Lower leg skin (tissue), 4 donors: ENCODE results near the gene ERCC4. TPM values are rescaled to one million over a fixed set of nuclear protein-coding genes. Genes with fewer than 3 reads are reported as not detected.
"Not testable (repeated sequence)": the region's sequence is repeated elsewhere in the genome, so short reads cannot be mapped to it uniquely, and the experiment has no call there.

ENCODE experiments used
- DNase-seq, 2 donors: peaks; one replicate each; pipeline ENCODE4 v3.0.0-alpha.2; 2019; ENCODE audit warnings: low spot score in 2 of 2
- H3K4me3 ChIP-seq: fragments of 200-600 bp; sonication (generic); 2 replicates; pipeline ENCODE4 v1.5.1; 2017; ENCODE audit warnings: mild to moderate bottlenecking, low read depth; ENCODE audit not compliant: poor library complexity, severe bottlenecking
- CTCF ChIP-seq, 3 donors: fragments of 450-650 bp; IDR thresholded peaks; one replicate each; pipeline ENCODE4 v1.5.1; 2016; ENCODE audit warnings: antibody characterized with exemption in 3 of 3, mild to moderate bottlenecking in 3 of 3, moderate library complexity in 2 of 3
- POLR2A ChIP-seq, 2 donors: fragments of 450-650 bp; IDR thresholded peaks; one replicate each; pipeline ENCODE4 v1.6.1; 2016 to 2017; ENCODE audit warnings: antibody characterized with exemption in 2 of 2, mild to moderate bottlenecking in 1 of 2, moderate library complexity in 1 of 2
- WGBS, 2 donors: methylation state at CpG; one replicate each; pipeline ENCODE4 v1.1.5; 2018; 5-methylcytosine and 5-hydroxymethylcytosine counted together
- intact Hi-C: fragments of 100-400 bp; cut with DNase I; formaldehyde crosslinking; loops from one replicate; pipeline ENCODE4 v1.15.0; 2023; ENCODE audit warnings: low total_unique reads
- total RNA-seq, 4 donors: library from RNA; depleted of rRNA; stranded (reverse); fragments of >200 nt; gene quantifications; one replicate each; pipeline ENCODE4 v1.1.0, GENCODE V29; 2016

The ERCC4 gene
- total RNA-seq, 4 donors from 2014 or later: 4.0 to 11.6 (median 6.9) TPM

- WGBS, 2 donors: 65 to 67% methylated on average over 2 of the region's 2 CpGs
- no peak overlapping the region for H3K4me3 ChIP-seq
- no peak for TF ChIP-seq POLR2A (IDR thresholded peaks at IDR 0.05)
- no peak for TF ChIP-seq CTCF (IDR thresholded peaks at IDR 0.05)
- intact Hi-C loops: no loop called here
- DNase-seq: no peak
Measured at GRCh38 chr16:13897806-13898205, 22.1 kb upstream of the ERCC4 start.

- DNase-seq: no peak
- no peak for TF ChIP-seq CTCF (IDR thresholded peaks at IDR 0.05)
- no peak for TF ChIP-seq POLR2A (IDR thresholded peaks at IDR 0.05)
- 58 to 66% methylated on average over 3 of the region's 3 CpGs for WGBS, 2 donors
- intact Hi-C loops: no loop called here
- no peak overlapping the region for H3K4me3 ChIP-seq
Measured at GRCh38 chr16:13898233-13898632, 21.7 kb upstream of the ERCC4 start.

- WGBS, 2 donors: 75 to 86% methylated on average over 3 of the region's 3 CpGs
- H3K4me3 ChIP-seq: no peak overlapping the region
- no peak for DNase-seq
- intact Hi-C loops: no loop called here
- no peak for TF ChIP-seq POLR2A (IDR thresholded peaks at IDR 0.05)
- TF ChIP-seq CTCF (IDR thresholded peaks at IDR 0.05): no peak
Measured at GRCh38 chr16:13902052-13902451, 17.9 kb upstream of the ERCC4 start.

GRCh38 chr16:13902677-13903076, 17.3 kb upstream of the ERCC4 start:
- intact Hi-C loops: no loop called here
- no peak for TF ChIP-seq POLR2A (IDR thresholded peaks at IDR 0.05)
- no peak for TF ChIP-seq CTCF (IDR thresholded peaks at IDR 0.05)
- DNase-seq: no peak
- 74 to 76% methylated on average over 3 of the region's 3 CpGs for WGBS, 2 donors
- H3K4me3 ChIP-seq: no peak overlapping the region

GRCh38 chr16:13904179-13904691, 15.7 kb upstream of the ERCC4 start:
- DNase-seq: no peak
- intact Hi-C loops: no loop called here
- 61 to 80% methylated on average over 1 of the region's 1 CpG for WGBS, 2 donors
- no peak for TF ChIP-seq CTCF (IDR thresholded peaks at IDR 0.05)
- no peak for TF ChIP-seq POLR2A (IDR thresholded peaks at IDR 0.05)
- no peak overlapping the region for H3K4me3 ChIP-seq

GRCh38 chr16:13904822-13905221, 15.1 kb upstream of the ERCC4 start:
- WGBS, 2 donors: 53 to 64% methylated on average over 9 of the region's 9 CpGs
- H3K4me3 ChIP-seq, intact Hi-C loops, DNase-seq: not testable (repeated sequence)
